Measurements from ENCODE around the gene KATNAL2.

DNA sequence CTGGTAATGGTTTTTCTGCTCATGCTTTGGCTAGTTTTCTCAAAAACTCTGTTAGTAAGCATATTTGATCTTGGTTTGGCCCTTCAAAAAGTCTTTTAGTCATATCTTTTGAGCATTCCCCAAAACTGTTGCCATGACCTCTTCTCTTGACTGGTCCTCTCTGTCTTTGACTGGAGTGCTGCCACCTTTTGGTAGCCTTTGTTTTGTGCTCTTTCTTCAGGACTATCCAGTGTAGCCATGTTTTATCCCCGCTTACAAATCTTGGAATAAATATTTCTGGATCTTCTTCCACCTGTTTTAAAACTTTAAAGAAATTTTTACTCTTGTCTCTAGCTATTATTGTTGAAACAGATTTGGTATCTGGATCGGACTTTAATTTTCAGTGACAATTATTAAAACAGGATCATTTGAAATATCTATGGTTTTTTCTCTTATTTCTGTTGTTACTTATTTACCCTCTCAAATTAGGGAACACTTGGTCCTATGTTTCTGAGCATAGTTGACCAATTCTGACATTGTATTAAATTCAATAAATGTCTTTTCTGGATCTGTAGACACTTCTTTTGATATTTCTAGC, 119.0 kb downstream of the KATNAL2 start:
- TF ChIP-seq EZH2 (IDR thresholded peaks at IDR 0.05; ENCODE audit: insufficient read depth, poor library complexity, severe bottlenecking) (no peak), EZH2phosphoT487 (IDR thresholded peaks at IDR 0.05; ENCODE audit: insufficient read depth, low read depth) (no peak)

Data from GM23248 (cell line).